K562 (cell line): ENCODE data around the gene SNRPA. TPM values are rescaled to one million over a fixed set of nuclear protein-coding genes. Genes with fewer than 3 reads are reported as not detected.

Experiments
- ARID2 ChIP-seq: fragments of 450-650 bp; IDR thresholded peaks from 2 replicates; pipeline ENCODE4 v1.6.1; 2017; ENCODE audit warnings: antibody characterized with exemption, mild to moderate bottlenecking
- FOXA1 ChIP-seq: fragments of 450-650 bp; IDR thresholded peaks from 2 replicates; pipeline ENCODE4 v1.6.1; 2016; ENCODE audit warnings: mild to moderate bottlenecking, borderline replicate concordance
- MXI1 ChIP-seq: IDR thresholded peaks from 2 replicates; pipeline ENCODE4 v1.6.1; 2011; ENCODE audit warnings: low read depth, mild to moderate bottlenecking, improper control_type of control experiment, low read length
- NR4A1 ChIP-seq, 2 experiments: fragments of 250-450 bp in 1 of 2; fragments of 450-650 bp in 1 of 2; sonication (Bioruptor Pico) in 1 of 2; IDR thresholded peaks; 2 replicates each; pipeline versions ENCODE4 v1.4.0 to v1.6.1; 2016 to 2020; ENCODE audit warnings: mild to moderate bottlenecking in 2 of 2, missing compliant biosample characterization in 1 of 2, missing genetic modification characterization in 1 of 2, moderate library complexity in 1 of 2
- SMARCA5 ChIP-seq: fragments of 450-650 bp; IDR thresholded peaks from 2 replicates; pipeline ENCODE4 v1.6.1; 2016
- SRSF3 ChIP-seq: fragments of 200-400 bp; formaldehyde crosslinking; IDR thresholded peaks from 2 replicates; pipeline ENCODE4 v1.6.1; 2016; ENCODE audit warnings: mild to moderate bottlenecking, low read length, moderate library complexity; ENCODE audit not compliant: insufficient read depth
- TBL1XR1 ChIP-seq, 2 experiments: IDR thresholded peaks; 2 replicates each; pipeline ENCODE4 v1.6.1; 2012; ENCODE audit warnings: improper control_type of control experiment in 2 of 2, low read length in 2 of 2, mild to moderate bottlenecking in 1 of 2
- ZHX1 ChIP-seq: fragments of 150-350 bp; conservative IDR thresholded peaks from 2 replicates; pipeline ENCODE4 v1.6.1; 2014; ENCODE audit warnings: low read length
- ZNF146 ChIP-seq: IDR thresholded peaks from one replicate; pipeline ENCODE4 v1.6.1; 2018; ENCODE audit warnings: missing compliant biosample characterization; ENCODE audit not compliant: unreplicated experiment
- ZNF41 ChIP-seq: fragments of 250-450 bp; sonication (Bioruptor Pico); conservative IDR thresholded peaks from 2 replicates; pipeline ENCODE4 v1.4.0; 2020; ENCODE audit warnings: mild to moderate bottlenecking
- polyA plus RNA-seq, 8 experiments: library from polyadenylated mRNA; depleted of rRNA in 4 of 8; stranded (reverse) in 5 of 8; unstranded in 3 of 8; fragments of >200 nt; fragmentation: Nextera tagmentation in 2 of 8; fragmentation: Illumina TruSeq in 1 of 8; extraction: Ambion mirVana in 2 of 8; extraction: Trizol in 1 of 8; gene quantifications; 2 replicates each; pipeline versions ENCODE4 v1.2.1 to v1.2.3, GENCODE V29; 2011 to 2014; ENCODE audit warnings: inconsistent platforms in 1 of 8, missing spikeins in 1 of 8
- total RNA-seq, 7 experiments: library from RNA; depleted of rRNA in 6 of 7; stranded (reverse); fragments of >200 nt in 6 of 7; fragmentation: Illumina TruSeq in 2 of 7; extraction: Trizol in 2 of 7; gene quantifications; 2 replicates each; pipeline versions ENCODE4 v1.2.1 to v1.2.3, GENCODE V29; 2011 to 2021; ENCODE audit warnings: low replicate concordance in 1 of 7
- TF ChIP-seq, protein P1 (sequence below), 2 experiments: fragments of 450-650 bp; IDR thresholded peaks; 2 replicates each; pipeline ENCODE4 v1.6.1; 2016; ENCODE audit warnings: mild to moderate bottlenecking in 2 of 2, borderline replicate concordance in 1 of 2, low read depth in 1 of 2, moderate library complexity in 1 of 2

SNRPA gene
- total and polyA plus RNA-seq, 9 of the 15 experiments (the other 6 are each of a cell fraction or from before 2014, with no cell fraction given), result 16.3 to 311 (median 193) TPM

DNA sequence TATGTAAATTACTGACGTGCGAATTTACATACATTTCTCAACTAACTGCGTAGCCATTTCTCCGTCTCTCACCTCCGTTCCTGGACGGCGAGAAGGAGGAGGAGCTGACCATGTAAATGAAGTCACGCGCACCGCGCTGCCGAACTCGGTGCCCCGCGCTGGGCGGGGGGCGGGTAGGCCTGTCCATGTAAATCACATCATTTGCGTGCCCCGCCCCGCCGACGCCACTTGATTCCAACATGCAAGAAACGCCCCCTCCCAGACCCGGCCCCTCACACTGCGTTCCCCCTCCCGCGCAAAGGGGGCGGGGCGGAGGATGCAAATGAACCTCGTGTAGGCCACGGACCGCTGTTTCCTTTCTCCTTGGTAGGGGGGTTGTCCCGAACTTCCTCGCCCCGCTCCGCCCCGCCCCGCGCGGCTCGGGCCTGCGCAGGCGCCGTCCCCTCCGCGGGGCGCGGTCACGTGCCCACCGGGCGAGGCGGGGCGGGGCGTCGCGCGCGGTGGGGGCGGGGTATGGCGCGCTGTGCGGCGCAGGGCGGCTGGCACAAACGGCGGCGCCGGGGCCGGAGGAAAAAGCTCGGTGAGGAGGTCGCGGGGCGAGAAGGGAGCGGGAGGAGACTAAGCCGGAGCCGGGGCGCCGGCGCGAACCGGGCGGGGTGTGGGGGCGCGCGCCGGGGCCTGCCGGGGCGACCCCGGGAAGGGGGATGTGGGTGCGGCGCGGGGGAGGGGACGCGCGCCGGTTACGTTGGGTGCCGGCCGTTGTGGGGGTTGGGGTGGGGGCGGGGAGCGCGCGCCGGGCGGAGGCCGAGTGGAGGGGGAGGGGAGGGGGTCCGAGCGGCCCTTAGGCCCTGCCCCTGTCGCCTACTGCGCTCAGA is 47.9 kb downstream of the SNRPA start, which contains the start of gene EGLN2 (continued):
- TF ChIP-seq, protein P1, sequence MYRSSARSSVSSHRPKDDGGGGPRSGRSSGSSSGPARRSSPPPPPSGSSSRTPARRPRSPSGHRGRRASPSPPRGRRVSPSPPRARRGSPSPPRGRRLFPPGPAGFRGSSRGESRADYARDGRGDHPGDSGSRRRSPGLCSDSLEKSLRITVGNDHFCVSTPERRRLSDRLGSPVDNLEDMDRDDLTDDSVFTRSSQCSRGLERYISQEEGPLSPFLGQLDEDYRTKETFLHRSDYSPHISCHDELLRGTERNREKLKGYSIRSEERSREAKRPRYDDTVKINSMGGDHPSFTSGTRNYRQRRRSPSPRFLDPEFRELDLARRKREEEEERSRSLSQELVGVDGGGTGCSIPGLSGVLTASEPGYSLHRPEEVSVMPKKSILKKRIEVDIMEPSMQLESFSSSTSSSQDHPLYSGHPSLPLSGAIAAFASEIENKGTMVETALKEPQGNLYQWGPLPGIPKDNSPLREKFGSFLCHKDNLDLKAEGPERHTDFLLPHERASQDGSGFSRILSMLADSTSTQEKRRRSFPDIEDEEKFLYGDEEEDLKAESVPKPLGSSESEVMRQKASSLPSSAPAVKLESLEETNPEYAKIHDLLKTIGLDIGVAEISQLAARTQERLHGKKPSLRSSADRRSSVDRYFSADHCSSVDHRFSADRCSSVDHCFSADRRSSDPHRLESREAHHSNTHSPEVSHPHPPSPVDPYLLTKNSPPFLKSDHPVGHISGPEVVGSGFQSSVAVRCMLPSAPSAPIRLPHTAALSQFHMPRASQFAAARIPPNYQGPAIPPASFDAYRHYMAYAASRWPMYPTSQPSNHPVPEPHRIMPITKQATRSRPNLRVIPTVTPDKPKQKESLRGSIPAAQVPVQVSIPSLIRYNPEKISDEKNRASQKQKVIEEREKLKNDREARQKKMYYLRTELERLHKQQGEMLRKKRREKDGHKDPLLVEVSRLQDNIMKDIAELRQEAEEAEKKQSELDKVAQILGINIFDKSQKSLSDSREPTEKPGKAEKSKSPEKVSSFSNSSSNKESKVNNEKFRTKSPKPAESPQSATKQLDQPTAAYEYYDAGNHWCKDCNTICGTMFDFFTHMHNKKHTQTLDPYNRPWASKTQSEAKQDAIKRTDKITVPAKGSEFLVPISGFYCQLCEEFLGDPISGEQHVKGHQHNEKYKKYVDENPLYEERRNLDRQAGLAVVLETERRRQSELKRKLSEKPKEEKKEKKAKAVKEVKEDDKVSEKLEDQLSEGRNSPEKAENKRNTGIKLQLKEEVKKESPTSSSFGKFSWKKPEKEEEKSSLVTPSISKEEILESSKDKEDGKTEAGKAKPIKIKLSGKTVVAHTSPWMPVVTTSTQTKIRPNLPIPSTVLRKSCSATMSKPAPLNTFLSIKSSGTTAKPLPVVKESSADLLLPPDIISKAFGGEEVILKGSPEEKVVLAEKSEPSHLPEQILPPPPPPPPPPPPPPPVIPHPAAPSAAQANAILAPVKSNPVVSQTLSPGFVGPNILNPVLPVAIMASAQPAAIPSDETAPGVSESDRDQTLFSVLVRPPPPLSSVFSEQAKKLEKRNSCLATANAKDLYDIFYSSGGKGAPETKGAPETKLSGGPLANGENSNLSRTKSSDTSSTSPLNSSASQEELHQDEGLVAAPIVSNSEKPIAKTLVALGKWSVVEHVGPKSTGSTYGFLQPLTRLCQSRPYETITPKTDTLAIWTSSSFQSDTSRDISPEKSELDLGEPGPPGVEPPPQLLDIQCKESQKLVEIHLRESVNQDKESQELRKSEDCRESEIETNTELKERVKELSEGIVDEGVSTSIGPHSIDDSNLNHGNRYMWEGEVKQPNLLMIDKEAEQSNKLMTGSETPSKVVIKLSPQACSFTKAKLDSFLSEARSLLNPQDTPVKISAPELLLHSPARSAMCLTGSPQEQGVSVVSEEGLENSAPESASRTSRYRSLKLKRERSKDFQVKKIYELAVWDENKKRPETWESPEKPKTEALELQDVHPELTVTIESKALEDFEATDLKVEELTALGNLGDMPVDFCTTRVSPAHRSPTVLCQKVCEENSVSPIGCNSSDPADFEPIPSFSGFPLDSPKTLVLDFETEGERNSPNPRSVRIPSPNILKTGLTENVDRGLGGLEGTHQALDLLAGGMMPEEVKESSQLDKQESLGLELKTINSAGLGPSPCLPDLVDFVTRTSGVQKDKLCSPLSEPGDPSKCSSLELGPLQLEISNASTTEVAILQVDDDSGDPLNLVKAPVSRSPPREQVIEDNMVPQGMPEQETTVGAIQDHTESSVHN (IDR thresholded peaks at IDR 0.05; ENCODE audit: borderline replicate concordance in 1 of 2, low read depth in 1 of 2), result no peak
- TF ChIP-seq SRSF3 (no peak), MXI1 (peak; percentile 55), SMARCA5 (no peak), ARID2 (no peak), TBL1XR1 (IDR thresholded peaks at IDR 0.05; ENCODE audit: low read length in 2 of 2) (no peak; a peak in 1 of 4 replicates), ZHX1 (no peak), ZNF41 (CRISPR knock-in tag) (no peak), NR4A1 (CRISPR knock-in tag; IDR thresholded peaks at IDR 0.05) (no peak), NR4A1 (tag; IDR thresholded peaks at IDR 0.05) (no peak), FOXA1 (no peak), ZNF146 (CRISPR knock-in tag) (no peak)
